ENCODE measurements around the gene ALKBH6.

Gene ALKBH6

GRCh38 chr19:36040495-36040894 lies 26.5 kb upstream of the ALKBH6 start:
- H3K27ac ChIP-seq (ENCODE audit: low read length), result no peak overlapping the region
- H3K9ac ChIP-seq (ENCODE audit: low read length), result no peak overlapping the region
- no peak overlapping the region for H3K4me3 ChIP-seq (ENCODE audit: low read length)
- no peaks in the 10 kb centered on the region for H3K9me3 ChIP-seq (ENCODE audit: insufficient read depth, low read length)
- TF ChIP-seq EZH2phosphoT487 (IDR thresholded peaks at IDR 0.05; ENCODE audit: low read depth), result no peak
- TF ChIP-seq, protein P1, sequence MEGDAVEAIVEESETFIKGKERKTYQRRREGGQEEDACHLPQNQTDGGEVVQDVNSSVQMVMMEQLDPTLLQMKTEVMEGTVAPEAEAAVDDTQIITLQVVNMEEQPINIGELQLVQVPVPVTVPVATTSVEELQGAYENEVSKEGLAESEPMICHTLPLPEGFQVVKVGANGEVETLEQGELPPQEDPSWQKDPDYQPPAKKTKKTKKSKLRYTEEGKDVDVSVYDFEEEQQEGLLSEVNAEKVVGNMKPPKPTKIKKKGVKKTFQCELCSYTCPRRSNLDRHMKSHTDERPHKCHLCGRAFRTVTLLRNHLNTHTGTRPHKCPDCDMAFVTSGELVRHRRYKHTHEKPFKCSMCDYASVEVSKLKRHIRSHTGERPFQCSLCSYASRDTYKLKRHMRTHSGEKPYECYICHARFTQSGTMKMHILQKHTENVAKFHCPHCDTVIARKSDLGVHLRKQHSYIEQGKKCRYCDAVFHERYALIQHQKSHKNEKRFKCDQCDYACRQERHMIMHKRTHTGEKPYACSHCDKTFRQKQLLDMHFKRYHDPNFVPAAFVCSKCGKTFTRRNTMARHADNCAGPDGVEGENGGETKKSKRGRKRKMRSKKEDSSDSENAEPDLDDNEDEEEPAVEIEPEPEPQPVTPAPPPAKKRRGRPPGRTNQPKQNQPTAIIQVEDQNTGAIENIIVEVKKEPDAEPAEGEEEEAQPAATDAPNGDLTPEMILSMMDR (IDR thresholded peaks at IDR 0.05; ENCODE audit: low read depth, low read length), result no peak
- no peaks in the 10 kb centered on the region for H3K4me1 ChIP-seq (ENCODE audit: low read length)
- no peaks in the 10 kb centered on the region for H3K27me3 ChIP-seq (ENCODE audit: low read depth, low read length)
- no peak overlapping the region for H2AFZ ChIP-seq (ENCODE audit: low read depth, low read length)
- H3K79me2 ChIP-seq (ENCODE audit: low read length), result no peaks in the 10 kb centered on the region
- no peak overlapping the region for H3K4me2 ChIP-seq (ENCODE audit: low read length)
- H4K20me1 ChIP-seq (ENCODE audit: insufficient read depth, low read length), result no peaks in the 10 kb centered on the region
- peaks cover under 1% of the 10 kb centered on the region for H3K36me3 ChIP-seq (replicated peaks; ENCODE audit: low read depth, low read length)

GRCh38 chr19:36032251-36033104 lies 18.5 kb upstream of the ALKBH6 start, which contains the start of gene CLIP3:
CLIP3 (minus strand) TSS chr19:36032873; CDS start chr19:36032357, 516 bp downstream.
- Histone ChIP-seq H4K20me1 (ENCODE audit: insufficient read depth, low read length) (no peaks in the 10 kb centered on the region), H3K27me3 (ENCODE audit: low read depth, low read length) (no peaks in the 10 kb centered on the region), H3K9me3 (ENCODE audit: insufficient read depth, low read length) (no peaks in the 10 kb centered on the region), H3K4me1 (ENCODE audit: low read length) (no peaks in the 10 kb centered on the region), H3K9ac (ENCODE audit: low read length) (no peak within 1 kb of the TSS), H3K79me2 (ENCODE audit: low read length) (no peaks in the 10 kb centered on the region), H2AFZ (ENCODE audit: low read depth, low read length) (no peak within 1 kb of the TSS), H3K4me3 (ENCODE audit: low read length) (no peak within 1 kb of the TSS), H3K36me3 (replicated peaks; ENCODE audit: low read depth, low read length) (peaks cover 9% of the 10 kb centered on the region), H3K27ac (ENCODE audit: low read length) (no peak within 1 kb of the TSS), H3K4me2 (ENCODE audit: low read length) (no peak within 1 kb of the TSS)
- TF ChIP-seq, protein P1 (IDR thresholded peaks at IDR 0.05; ENCODE audit: low read depth, low read length), result no peak

GRCh38 chr19:36031308-36031707 lies 17.3 kb upstream of the ALKBH6 start:
- TF ChIP-seq EZH2phosphoT487 (IDR thresholded peaks at IDR 0.05; ENCODE audit: low read depth), result no peak
- TF ChIP-seq, protein P1 (IDR thresholded peaks at IDR 0.05; ENCODE audit: low read depth, low read length), result no peak
- Histone ChIP-seq H3K79me2 (ENCODE audit: low read length) (no peaks in the 10 kb centered on the region), H3K4me1 (ENCODE audit: low read length) (no peaks in the 10 kb centered on the region), H2AFZ (ENCODE audit: low read depth, low read length) (no peak overlapping the region), H3K27ac (ENCODE audit: low read length) (no peak overlapping the region), H3K9ac (ENCODE audit: low read length) (no peak overlapping the region), H3K4me2 (ENCODE audit: low read length) (no peak overlapping the region), H3K4me3 (ENCODE audit: low read length) (no peak overlapping the region), H3K27me3 (ENCODE audit: low read depth, low read length) (no peaks in the 10 kb centered on the region), H3K36me3 (replicated peaks; ENCODE audit: low read depth, low read length) (peaks cover 9% of the 10 kb centered on the region), H4K20me1 (ENCODE audit: insufficient read depth, low read length) (no peaks in the 10 kb centered on the region), H3K9me3 (ENCODE audit: insufficient read depth, low read length) (no peaks in the 10 kb centered on the region)

- Histone ChIP-seq H3K27ac (ENCODE audit: low read length) (no peak overlapping the region), H3K9me3 (ENCODE audit: insufficient read depth, low read length) (no peaks in the 10 kb centered on the region), H4K20me1 (ENCODE audit: insufficient read depth, low read length) (no peaks in the 10 kb centered on the region), H3K4me1 (ENCODE audit: low read length) (no peaks in the 10 kb centered on the region), H3K36me3 (replicated peaks; ENCODE audit: low read depth, low read length) (peaks cover 9% of the 10 kb centered on the region), H3K4me2 (ENCODE audit: low read length) (no peak overlapping the region), H3K4me3 (ENCODE audit: low read length) (no peak overlapping the region), H2AFZ (ENCODE audit: low read depth, low read length) (no peak overlapping the region), H3K9ac (ENCODE audit: low read length) (no peak overlapping the region), H3K27me3 (ENCODE audit: low read depth, low read length) (no peaks in the 10 kb centered on the region), H3K79me2 (ENCODE audit: low read length) (no peaks in the 10 kb centered on the region)
- TF ChIP-seq EZH2phosphoT487 (IDR thresholded peaks at IDR 0.05; ENCODE audit: low read depth), result no peak
- TF ChIP-seq, protein P1 (IDR thresholded peaks at IDR 0.05; ENCODE audit: low read depth, low read length), result peak; percentile 9; the same call in 1 of the 2 replicates
Observed at GRCh38 chr19:36030264-36031148, 16.5 kb upstream of the ALKBH6 start.

Data from OCI-LY3 (cell line).